GM23338 (cell line): ENCODE results near the gene CDC26. TPM values are rescaled to one million over a fixed set of nuclear protein-coding genes. Genes with fewer than 3 reads are reported as not detected.
A peak's percentile ranks its signal among the peaks of the same experiment; 100 is the strongest.

ENCODE experiments used
- ATAC-seq: fragments of 200-7000 bp; cut with Tn5 transposase; 3 replicates; pipeline ENCODE4 v1.9.1; 2020
- DNase-seq: peaks from one replicate; pipeline ENCODE4 v3.0.0-alpha.2; 2015; ENCODE audit warnings: low spot score
- H2AFZ ChIP-seq: fragments of 200-600 bp; sonication (generic); 2 replicates; pipeline ENCODE4 v1.8.0; 2016; ENCODE audit warnings: antibody characterized with exemption, mild to moderate bottlenecking, moderate library complexity
- H3F3A ChIP-seq: fragments of 200-600 bp; sonication (generic); replicated peaks from 2 replicates; pipeline ENCODE4 v1.8.0; 2017; ENCODE audit warnings: antibody characterized with exemption, mixed run types, low read depth
- H3K27ac ChIP-seq: fragments of 200-600 bp; sonication (generic); 2 replicates; pipeline ENCODE4 v1.6.1; 2016; ENCODE audit warnings: low read depth
- H3K27me3 ChIP-seq: fragments of 200-600 bp; sonication (generic); 2 replicates; pipeline ENCODE4 v1.8.0; 2016; ENCODE audit warnings: mild to moderate bottlenecking, mixed run types, moderate library complexity; ENCODE audit not compliant: insufficient read depth
- H3K36me3 ChIP-seq: fragments of 200-600 bp; sonication (generic); 2 replicates; pipeline ENCODE4 v1.8.0; 2016; ENCODE audit warnings: mild to moderate bottlenecking; ENCODE audit not compliant: insufficient read depth
- H3K4me1 ChIP-seq: fragments of 200-600 bp; sonication (generic); 2 replicates; pipeline ENCODE4 v1.8.0; 2016; ENCODE audit warnings: mild to moderate bottlenecking, moderate library complexity; ENCODE audit not compliant: insufficient read depth
- H3K4me2 ChIP-seq: fragments of 200-600 bp; sonication (generic); 2 replicates; pipeline ENCODE4 v1.7.1; 2017; ENCODE audit warnings: mixed run types
- H3K4me3 ChIP-seq: fragments of 200-600 bp; sonication (generic); 2 replicates; pipeline ENCODE4 v1.6.1; 2016; ENCODE audit warnings: mixed run types
- H3K79me2 ChIP-seq: fragments of 200-600 bp; sonication (generic); replicated peaks from 2 replicates; pipeline ENCODE4 v1.8.0; 2017; ENCODE audit warnings: mild to moderate bottlenecking; ENCODE audit not compliant: insufficient read depth
- H3K9me2 ChIP-seq: fragments of 200-600 bp; sonication (generic); 2 replicates; pipeline ENCODE4 v1.8.0; 2017; ENCODE audit not compliant: insufficient read depth
- H4K20me1 ChIP-seq: fragments of 200-600 bp; sonication (generic); replicated peaks from 2 replicates; pipeline ENCODE4 v1.8.0; 2017; ENCODE audit warnings: mild to moderate bottlenecking; ENCODE audit not compliant: insufficient read depth
- H3K27ac Mint-ChIP-seq: 2 replicates; pipeline ENCODE4 v1.8.0; 2020; ENCODE audit warnings: inconsistent platforms, mild to moderate bottlenecking, moderate library complexity, mixed read lengths
- H3K27me3 Mint-ChIP-seq: 3 replicates; pipeline ENCODE4 v1.8.0; 2022; ENCODE audit warnings: low read depth, mild to moderate bottlenecking, moderate library complexity, mixed read lengths, inconsistent platforms; ENCODE audit not compliant: insufficient read depth, poor library complexity
- H3K36me3 Mint-ChIP-seq: 3 replicates; pipeline ENCODE4 v1.8.0; 2021; ENCODE audit warnings: low read depth, mild to moderate bottlenecking, inconsistent platforms, moderate library complexity, mixed read lengths
- H3K4me1 Mint-ChIP-seq: 3 replicates; pipeline ENCODE4 v1.8.0; 2020; ENCODE audit warnings: mild to moderate bottlenecking, inconsistent platforms, mixed read lengths
- H3K4me3 Mint-ChIP-seq: 3 replicates; pipeline ENCODE4 v1.8.0; 2021; ENCODE audit warnings: moderate library complexity, mild to moderate bottlenecking, inconsistent platforms, mixed read lengths
- H3K9me3 Mint-ChIP-seq: 3 replicates; pipeline ENCODE4 v1.8.0; 2020; ENCODE audit warnings: moderate library complexity, mild to moderate bottlenecking, inconsistent platforms, mixed read lengths
- CREB1 ChIP-seq: fragments of 250-450 bp; sonication (Bioruptor Pico); IDR thresholded peaks from 2 replicates; pipeline ENCODE4 v1.5.0; 2020; ENCODE audit warnings: low read depth, mild to moderate bottlenecking, moderate library complexity
- EZH2phosphoT487 ChIP-seq: fragments of 200-600 bp; sonication (generic); IDR thresholded peaks from one replicate; pipeline ENCODE4 v1.8.1; 2018; ENCODE audit warnings: antibody characterized with exemption; ENCODE audit not compliant: unreplicated experiment
- JUNB ChIP-seq: IDR thresholded peaks from one replicate; pipeline ENCODE4 v1.6.1; 2016; ENCODE audit warnings: antibody characterized with exemption; ENCODE audit not compliant: unreplicated experiment
- POLR2AphosphoS5 ChIP-seq: IDR thresholded peaks from 2 replicates; pipeline ENCODE4 v1.6.1; 2016; ENCODE audit warnings: antibody characterized with exemption, low read depth
- STAT1 ChIP-seq: IDR thresholded peaks from one replicate; pipeline ENCODE4 v1.6.1; 2016; ENCODE audit warnings: antibody characterized with exemption; ENCODE audit not compliant: unreplicated experiment
- ZNF114 ChIP-seq: fragments of 250-450 bp; sonication (Bioruptor Pico); IDR thresholded peaks from 2 replicates; pipeline ENCODE4 v1.5.0; 2020; ENCODE audit warnings: mild to moderate bottlenecking, moderate library complexity
- ZNF331 ChIP-seq: fragments of 250-450 bp; sonication (Bioruptor Pico); IDR thresholded peaks from 2 replicates; pipeline ENCODE4 v1.5.0; 2020; ENCODE audit warnings: low read depth, mild to moderate bottlenecking, moderate library complexity
- polyA plus RNA-seq: library from polyadenylated mRNA; unstranded; fragments of >200 nt; fragmentation: Nextera tagmentation; extraction: Ambion mirVana; gene quantifications from 2 replicates; pipeline ENCODE4 v1.2.1, GENCODE V29; 2016
- total RNA-seq: library from RNA; depleted of rRNA; stranded (reverse); fragments of >200 nt; shearing (Covaris generic); gene quantifications from 2 replicates; pipeline ENCODE4 v1.2.3, GENCODE V29; 2014
- TF ChIP-seq, protein P1 (sequence below), 2 experiments: fragments of 200-600 bp in 1 of 2; sonication (generic) in 1 of 2; conservative IDR thresholded peaks; 2 replicates each; pipeline versions ENCODE4 v1.5.1 to v1.6.1; 2016 to 2017; ENCODE audit warnings: antibody characterized with exemption in 2 of 2, low read depth in 2 of 2, mild to moderate bottlenecking in 2 of 2, moderate library complexity in 1 of 2
- TF ChIP-seq, protein P2 (sequence below): fragments of 250-450 bp; sonication (Bioruptor Pico); IDR thresholded peaks from 2 replicates; pipeline ENCODE4 v1.5.0; 2020; ENCODE audit warnings: mild to moderate bottlenecking, moderate library complexity

The CDC26 gene
- total and polyA plus RNA-seq, 2 experiments from 2014 or later, result 34.9 to 112 TPM

DNA sequence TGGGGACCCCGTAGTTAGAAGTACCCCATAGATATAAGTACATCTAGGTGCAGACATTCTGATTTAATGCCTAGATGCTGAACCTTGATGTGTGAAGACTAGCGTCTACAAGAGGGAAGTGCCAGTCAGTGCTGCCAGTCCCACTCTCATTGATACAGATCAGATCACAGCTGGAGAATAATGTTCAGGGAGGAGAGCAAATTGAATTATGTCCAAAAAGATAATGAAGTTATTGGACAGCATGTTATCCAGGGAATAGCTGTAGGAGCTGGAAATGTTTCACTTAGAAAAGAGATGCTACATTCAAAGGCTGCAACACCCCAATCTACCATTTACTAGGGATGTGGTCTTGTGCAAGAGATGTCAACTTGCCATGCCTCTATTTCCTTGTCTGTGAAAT, 43.7 kb upstream of the CDC26 start:
- H3K79me2 ChIP-seq, result no peaks in the 10 kb centered on the region
- H3K4me1 ChIP-seq, result no peaks in the 10 kb centered on the region
- no peak overlapping the region for H3K27ac Mint-ChIP-seq
- H3K9me2 ChIP-seq, result no peaks in the 10 kb centered on the region
- H3K4me3 ChIP-seq, result no peak overlapping the region
- DNase-seq (no peak), ATAC-seq (no peak)
- no peaks in the 10 kb centered on the region for H3K27me3 ChIP-seq
- H3K27ac ChIP-seq, result no peak overlapping the region
- H3K4me2 ChIP-seq, result no peak overlapping the region
- peaks cover 2% of the 10 kb centered on the region for H3K27me3 Mint-ChIP-seq
- H3K36me3 Mint-ChIP-seq, result no peaks in the 10 kb centered on the region
- H3K4me3 Mint-ChIP-seq, result no peak overlapping the region
- no peaks in the 10 kb centered on the region for H3K36me3 ChIP-seq
- H3K9me3 Mint-ChIP-seq, result no peaks in the 10 kb centered on the region
- H3K4me1 Mint-ChIP-seq, result no peaks in the 10 kb centered on the region
- no peak for TF ChIP-seq EZH2phosphoT487
- H4K20me1 ChIP-seq, result no peaks in the 10 kb centered on the region
- no peaks in the 10 kb centered on the region for H3F3A ChIP-seq
- no peak overlapping the region for H2AFZ ChIP-seq

DNA sequence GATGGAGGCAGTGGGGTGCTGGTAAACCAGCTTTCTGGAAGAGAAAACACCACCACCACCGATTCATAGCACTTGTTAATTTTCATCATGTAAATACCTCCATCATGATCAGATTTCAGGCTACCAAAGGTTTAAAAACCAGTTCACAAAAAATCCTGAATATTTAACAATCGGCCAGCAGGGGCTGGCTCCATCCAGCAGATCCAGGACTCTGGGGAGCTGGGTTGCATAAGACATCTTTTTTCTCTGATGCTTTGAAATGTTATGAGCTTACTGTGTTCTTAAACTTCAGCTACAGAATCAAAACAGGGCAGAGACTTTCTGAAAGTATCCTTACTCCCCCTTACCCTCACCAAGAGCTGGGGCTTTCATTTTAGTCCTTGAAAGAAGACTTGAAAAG, 42.4 kb upstream of the CDC26 start:
- no peak overlapping the region for H3K27ac ChIP-seq
- Mint-ChIP-seq H3K36me3 (no peaks in the 10 kb centered on the region), H3K4me1 (no peaks in the 10 kb centered on the region), H3K4me3 (no peak overlapping the region), H3K9me3 (no peaks in the 10 kb centered on the region), H3K27me3 (peaks cover 2% of the 10 kb centered on the region), H3K27ac (no peak overlapping the region)
- no peaks in the 10 kb centered on the region for H4K20me1 ChIP-seq
- no peaks in the 10 kb centered on the region for H3K27me3 ChIP-seq
- no peaks in the 10 kb centered on the region for H3K9me2 ChIP-seq
- ATAC-seq (no peak), DNase-seq (no peak)
- H3F3A ChIP-seq, result no peaks in the 10 kb centered on the region
- no peak overlapping the region for H3K4me3 ChIP-seq
- no peaks in the 10 kb centered on the region for H3K4me1 ChIP-seq
- no peaks in the 10 kb centered on the region for H3K79me2 ChIP-seq
- no peak for TF ChIP-seq EZH2phosphoT487
- TF ChIP-seq ZNF331 (CRISPR knock-in tag), result no peak
- TF ChIP-seq, protein P1, sequence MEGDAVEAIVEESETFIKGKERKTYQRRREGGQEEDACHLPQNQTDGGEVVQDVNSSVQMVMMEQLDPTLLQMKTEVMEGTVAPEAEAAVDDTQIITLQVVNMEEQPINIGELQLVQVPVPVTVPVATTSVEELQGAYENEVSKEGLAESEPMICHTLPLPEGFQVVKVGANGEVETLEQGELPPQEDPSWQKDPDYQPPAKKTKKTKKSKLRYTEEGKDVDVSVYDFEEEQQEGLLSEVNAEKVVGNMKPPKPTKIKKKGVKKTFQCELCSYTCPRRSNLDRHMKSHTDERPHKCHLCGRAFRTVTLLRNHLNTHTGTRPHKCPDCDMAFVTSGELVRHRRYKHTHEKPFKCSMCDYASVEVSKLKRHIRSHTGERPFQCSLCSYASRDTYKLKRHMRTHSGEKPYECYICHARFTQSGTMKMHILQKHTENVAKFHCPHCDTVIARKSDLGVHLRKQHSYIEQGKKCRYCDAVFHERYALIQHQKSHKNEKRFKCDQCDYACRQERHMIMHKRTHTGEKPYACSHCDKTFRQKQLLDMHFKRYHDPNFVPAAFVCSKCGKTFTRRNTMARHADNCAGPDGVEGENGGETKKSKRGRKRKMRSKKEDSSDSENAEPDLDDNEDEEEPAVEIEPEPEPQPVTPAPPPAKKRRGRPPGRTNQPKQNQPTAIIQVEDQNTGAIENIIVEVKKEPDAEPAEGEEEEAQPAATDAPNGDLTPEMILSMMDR (conservative IDR thresholded peaks at IDR 0.05; ENCODE audit: low read depth in 2 of 2), result peak in 1 of 2 experiments; percentile 26; a peak in 1 of 4 replicates
- no peak overlapping the region for H3K4me2 ChIP-seq
- no peaks in the 10 kb centered on the region for H3K36me3 ChIP-seq
- no peak overlapping the region for H2AFZ ChIP-seq

DNA sequence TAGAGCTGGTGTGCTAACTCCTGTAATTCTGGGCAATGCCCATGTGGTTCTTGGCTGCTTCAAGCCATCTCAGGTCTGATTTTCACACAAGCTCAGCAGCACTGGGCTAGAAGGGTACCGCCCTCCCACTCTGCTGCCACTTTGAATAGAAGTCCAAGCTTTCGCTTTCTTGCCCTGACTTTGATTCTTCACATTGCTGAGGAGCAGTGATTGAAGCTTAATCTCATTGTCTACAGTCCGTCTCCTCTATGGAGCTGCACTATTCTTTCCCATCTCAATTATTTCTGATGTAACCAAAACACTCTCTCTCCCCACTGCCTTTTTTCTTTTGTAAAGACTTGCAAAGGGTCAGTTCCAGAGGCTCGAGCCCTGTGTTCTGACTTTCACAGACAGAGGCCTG, 40.7 kb upstream of the CDC26 start:
- Histone ChIP-seq H3K27ac (no peak overlapping the region), H3K9me2 (no peaks in the 10 kb centered on the region), H3K27me3 (no peaks in the 10 kb centered on the region), H3K79me2 (no peaks in the 10 kb centered on the region), H3K36me3 (no peaks in the 10 kb centered on the region), H3K4me2 (no peak overlapping the region), H3K4me3 (no peak overlapping the region), H2AFZ (no peak overlapping the region), H3F3A (no peaks in the 10 kb centered on the region), H3K4me1 (no peaks in the 10 kb centered on the region), H4K20me1 (no peaks in the 10 kb centered on the region)
- Mint-ChIP-seq H3K27ac (no peak overlapping the region), H3K36me3 (no peaks in the 10 kb centered on the region), H3K4me3 (no peak overlapping the region), H3K4me1 (no peaks in the 10 kb centered on the region), H3K27me3 (peaks cover 2% of the 10 kb centered on the region), H3K9me3 (no peaks in the 10 kb centered on the region)
- ATAC-seq (no peak), DNase-seq (no peak)
- no peak for TF ChIP-seq JUNB
- no peak for TF ChIP-seq CREB1 (CRISPR knock-in tag)
- no peak for TF ChIP-seq STAT1
- TF ChIP-seq, protein P2, sequence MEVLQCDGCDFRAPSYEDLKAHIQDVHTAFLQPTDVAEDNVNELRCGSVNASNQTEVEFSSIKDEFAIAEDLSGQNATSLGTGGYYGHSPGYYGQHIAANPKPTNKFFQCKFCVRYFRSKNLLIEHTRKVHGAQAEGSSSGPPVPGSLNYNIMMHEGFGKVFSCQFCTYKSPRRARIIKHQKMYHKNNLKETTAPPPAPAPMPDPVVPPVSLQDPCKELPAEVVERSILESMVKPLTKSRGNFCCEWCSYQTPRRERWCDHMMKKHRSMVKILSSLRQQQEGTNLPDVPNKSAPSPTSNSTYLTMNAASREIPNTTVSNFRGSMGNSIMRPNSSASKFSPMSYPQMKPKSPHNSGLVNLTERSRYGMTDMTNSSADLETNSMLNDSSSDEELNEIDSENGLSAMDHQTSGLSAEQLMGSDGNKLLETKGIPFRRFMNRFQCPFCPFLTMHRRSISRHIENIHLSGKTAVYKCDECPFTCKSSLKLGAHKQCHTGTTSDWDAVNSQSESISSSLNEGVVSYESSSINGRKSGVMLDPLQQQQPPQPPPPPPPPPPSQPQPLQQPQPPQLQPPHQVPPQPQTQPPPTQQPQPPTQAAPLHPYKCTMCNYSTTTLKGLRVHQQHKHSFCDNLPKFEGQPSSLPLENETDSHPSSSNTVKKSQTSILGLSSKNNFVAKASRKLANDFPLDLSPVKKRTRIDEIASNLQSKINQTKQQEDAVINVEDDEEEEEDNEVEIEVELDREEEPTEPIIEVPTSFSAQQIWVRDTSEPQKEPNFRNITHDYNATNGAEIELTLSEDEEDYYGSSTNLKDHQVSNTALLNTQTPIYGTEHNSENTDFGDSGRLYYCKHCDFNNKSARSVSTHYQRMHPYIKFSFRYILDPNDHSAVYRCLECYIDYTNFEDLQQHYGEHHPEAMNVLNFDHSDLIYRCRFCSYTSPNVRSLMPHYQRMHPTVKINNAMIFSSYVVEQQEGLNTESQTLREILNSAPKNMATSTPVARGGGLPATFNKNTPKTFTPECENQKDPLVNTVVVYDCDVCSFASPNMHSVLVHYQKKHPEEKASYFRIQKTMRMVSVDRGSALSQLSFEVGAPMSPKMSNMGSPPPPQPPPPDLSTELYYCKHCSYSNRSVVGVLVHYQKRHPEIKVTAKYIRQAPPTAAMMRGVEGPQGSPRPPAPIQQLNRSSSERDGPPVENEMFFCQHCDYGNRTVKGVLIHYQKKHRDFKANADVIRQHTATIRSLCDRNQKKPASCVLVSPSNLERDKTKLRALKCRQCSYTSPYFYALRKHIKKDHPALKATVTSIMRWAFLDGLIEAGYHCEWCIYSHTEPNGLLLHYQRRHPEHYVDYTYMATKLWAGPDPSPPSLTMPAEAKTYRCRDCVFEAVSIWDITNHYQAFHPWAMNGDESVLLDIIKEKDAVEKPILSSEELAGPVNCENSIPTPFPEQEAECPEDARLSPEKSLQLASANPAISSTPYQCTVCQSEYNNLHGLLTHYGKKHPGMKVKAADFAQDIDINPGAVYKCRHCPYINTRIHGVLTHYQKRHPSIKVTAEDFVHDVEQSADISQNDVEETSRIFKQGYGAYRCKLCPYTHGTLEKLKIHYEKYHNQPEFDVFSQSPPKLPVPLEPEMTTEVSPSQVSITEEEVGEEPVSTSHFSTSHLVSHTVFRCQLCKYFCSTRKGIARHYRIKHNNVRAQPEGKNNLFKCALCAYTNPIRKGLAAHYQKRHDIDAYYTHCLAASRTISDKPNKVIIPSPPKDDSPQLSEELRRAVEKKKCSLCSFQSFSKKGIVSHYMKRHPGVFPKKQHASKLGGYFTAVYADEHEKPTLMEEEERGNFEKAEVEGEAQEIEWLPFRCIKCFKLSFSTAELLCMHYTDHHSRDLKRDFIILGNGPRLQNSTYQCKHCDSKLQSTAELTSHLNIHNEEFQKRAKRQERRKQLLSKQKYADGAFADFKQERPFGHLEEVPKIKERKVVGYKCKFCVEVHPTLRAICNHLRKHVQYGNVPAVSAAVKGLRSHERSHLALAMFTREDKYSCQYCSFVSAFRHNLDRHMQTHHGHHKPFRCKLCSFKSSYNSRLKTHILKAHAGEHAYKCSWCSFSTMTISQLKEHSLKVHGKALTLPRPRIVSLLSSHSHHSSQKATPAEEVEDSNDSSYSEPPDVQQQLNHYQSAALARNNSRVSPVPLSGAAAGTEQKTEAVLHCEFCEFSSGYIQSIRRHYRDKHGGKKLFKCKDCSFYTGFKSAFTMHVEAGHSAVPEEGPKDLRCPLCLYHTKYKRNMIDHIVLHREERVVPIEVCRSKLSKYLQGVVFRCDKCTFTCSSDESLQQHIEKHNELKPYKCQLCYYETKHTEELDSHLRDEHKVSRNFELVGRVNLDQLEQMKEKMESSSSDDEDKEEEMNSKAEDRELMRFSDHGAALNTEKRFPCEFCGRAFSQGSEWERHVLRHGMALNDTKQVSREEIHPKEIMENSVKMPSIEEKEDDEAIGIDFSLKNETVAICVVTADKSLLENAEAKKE (CRISPR knock-in tag), result no peak
- TF ChIP-seq ZNF331 (CRISPR knock-in tag), result no peak
- no peak for TF ChIP-seq POLR2AphosphoS5
- TF ChIP-seq ZNF114 (CRISPR knock-in tag), result no peak
